ENCODE data around the gene CIBAR2. TPM values are rescaled to one million over a fixed set of nuclear protein-coding genes. Genes with fewer than 3 reads are reported as not detected.

The CIBAR2 gene
- total RNA-seq, 2 experiments from 2014 or later: not detected

- no peak for DNase-seq
- Mint-ChIP-seq H3K4me3 (no peak overlapping the region), H3K27ac (no peak overlapping the region), H3K4me1 (no peaks in the 10 kb centered on the region), H3K9me3 (no peaks in the 10 kb centered on the region), H3K36me3 (ENCODE audit: low read depth) (no peaks in the 10 kb centered on the region), H3K27me3 (peaks cover 24% of the 10 kb centered on the region)
- ChIA-PET CTCF (interaction anchor here (1.1 kb wide), 2 partner anchors 9 to 14 kb away, joined by 3 read pairs; no protein-coding TSS in a partner anchor), POLR2A (no interaction called here)
Observed at GRCh38 chr16:85139881-85140339, 27.6 kb upstream of the CIBAR2 start.

- POLR2A ChIA-PET: no interaction called here
- DNase-seq: no peak
- H3K4me1 Mint-ChIP-seq: no peaks in the 10 kb centered on the region
Observed at GRCh38 chr16:85138825-85139627, 26.8 kb upstream of the CIBAR2 start.

GRCh38 chr16:85138073-85138824 is 26.0 kb upstream of the CIBAR2 start:
- no peaks in the 10 kb centered on the region for H3K4me1 Mint-ChIP-seq
- no peak overlapping the region for H3K4me3 Mint-ChIP-seq
- H3K36me3 Mint-ChIP-seq (ENCODE audit: low read depth): no peaks in the 10 kb centered on the region
- no peak for DNase-seq
- peaks cover 24% of the 10 kb centered on the region for H3K27me3 Mint-ChIP-seq
- POLR2A ChIA-PET: no interaction called here
- H3K9me3 Mint-ChIP-seq: no peaks in the 10 kb centered on the region
- no peak overlapping the region for H3K27ac Mint-ChIP-seq
- CTCF ChIA-PET: interaction anchor here (0.7 kb wide), 1 partner anchor 341 kb away, joined by 4 read pairs; no protein-coding TSS in a partner anchor

More at GRCh38 chr16:85138825-85139627, 26.8 kb upstream of the CIBAR2 start:
- H3K4me3 Mint-ChIP-seq: no peak overlapping the region
- H3K27me3 Mint-ChIP-seq: peaks cover 24% of the 10 kb centered on the region
- H3K36me3 Mint-ChIP-seq (ENCODE audit: low read depth): no peaks in the 10 kb centered on the region
- CTCF ChIA-PET: interaction anchor here (0.7 to 1.1 kb wide), 2 partner anchors 14 to 342 kb away, joined by 3 to 4 read pairs; no protein-coding TSS in a partner anchor
- no peaks in the 10 kb centered on the region for H3K9me3 Mint-ChIP-seq
- H3K27ac Mint-ChIP-seq: no peak overlapping the region

- Mint-ChIP-seq H3K27me3 (peaks cover 24% of the 10 kb centered on the region), H3K36me3 (ENCODE audit: low read depth) (no peaks in the 10 kb centered on the region), H3K4me3 (no peak overlapping the region), H3K4me1 (no peaks in the 10 kb centered on the region), H3K9me3 (no peaks in the 10 kb centered on the region), H3K27ac (no peak overlapping the region)
- POLR2A ChIA-PET: no interaction called here
- DNase-seq: no peak
- CTCF ChIA-PET: interaction anchor here (1.0 kb wide), 1 partner anchor 20 kb away, joined by 3 read pairs; no protein-coding TSS in a partner anchor
Observed at GRCh38 chr16:85137323-85138072, 25.2 kb upstream of the CIBAR2 start.

- H3K27ac Mint-ChIP-seq: no peak overlapping the region
- H3K4me3 Mint-ChIP-seq: no peak overlapping the region
- no peak for DNase-seq
- H3K27me3 Mint-ChIP-seq: peaks cover 24% of the 10 kb centered on the region
- H3K9me3 Mint-ChIP-seq: no peaks in the 10 kb centered on the region
- no peaks in the 10 kb centered on the region for H3K4me1 Mint-ChIP-seq
- POLR2A ChIA-PET: no interaction called here
- no peaks in the 10 kb centered on the region for H3K36me3 Mint-ChIP-seq (ENCODE audit: low read depth)
- CTCF ChIA-PET: interaction anchor here (0.8 to 1.0 kb wide), 2 partner anchors 14 to 21 kb away, joined by 3 read pairs; no protein-coding TSS in a partner anchor
Observed at GRCh38 chr16:85136702-85137322, 24.5 kb upstream of the CIBAR2 start.

GRCh38 chr16:85136213-85136701 is 24.0 kb upstream of the CIBAR2 start:
- DNase-seq: no peak
- Mint-ChIP-seq H3K4me1 (no peaks in the 10 kb centered on the region), H3K4me3 (no peak overlapping the region), H3K36me3 (ENCODE audit: low read depth) (no peaks in the 10 kb centered on the region), H3K9me3 (no peaks in the 10 kb centered on the region), H3K27ac (no peak overlapping the region), H3K27me3 (peaks cover 24% of the 10 kb centered on the region)
- ChIA-PET CTCF (interaction anchor here (0.8 to 1.0 kb wide), 2 partner anchors 13 to 21 kb away, joined by 3 read pairs; no protein-coding TSS in a partner anchor), POLR2A (no interaction called here)

- CTCF ChIA-PET: no interaction called here
- Mint-ChIP-seq H3K4me1 (no peaks in the 10 kb centered on the region), H3K36me3 (ENCODE audit: low read depth) (no peaks in the 10 kb centered on the region), H3K27ac (no peak overlapping the region), H3K4me3 (no peak overlapping the region), H3K27me3 (peaks cover 24% of the 10 kb centered on the region), H3K9me3 (no peaks in the 10 kb centered on the region)
- no peak for DNase-seq
- POLR2A ChIA-PET: no interaction called here
Observed at GRCh38 chr16:85134789-85135142, 22.5 kb upstream of the CIBAR2 start.

GRCh38 chr16:85134076-85134788 is 22.0 kb upstream of the CIBAR2 start:
- Mint-ChIP-seq H3K27me3 (peaks cover 24% of the 10 kb centered on the region), H3K36me3 (ENCODE audit: low read depth) (no peaks in the 10 kb centered on the region), H3K4me1 (no peaks in the 10 kb centered on the region), H3K4me3 (no peak overlapping the region), H3K9me3 (no peaks in the 10 kb centered on the region), H3K27ac (no peak overlapping the region)
- DNase-seq: no peak
- POLR2A ChIA-PET: no interaction called here
- CTCF ChIA-PET: no interaction called here

- ChIA-PET POLR2A (no interaction called here), CTCF (interaction anchor here (0.7 kb wide), 1 partner anchor 365 kb away, joined by 3 read pairs; no protein-coding TSS in a partner anchor)
- no peak for DNase-seq
- Mint-ChIP-seq H3K4me1 (no peaks in the 10 kb centered on the region), H3K4me3 (no peak overlapping the region), H3K27me3 (peaks cover 19% of the 10 kb centered on the region), H3K9me3 (no peaks in the 10 kb centered on the region), H3K27ac (no peak overlapping the region), H3K36me3 (ENCODE audit: low read depth) (no peaks in the 10 kb centered on the region)
Observed at GRCh38 chr16:85133290-85133599, 21.0 kb upstream of the CIBAR2 start.

- no peaks in the 10 kb centered on the region for H3K9me3 Mint-ChIP-seq
- no peaks in the 10 kb centered on the region for H3K36me3 Mint-ChIP-seq (ENCODE audit: low read depth)
- ChIA-PET POLR2A (no interaction called here), CTCF (interaction anchor here (0.6 to 0.7 kb wide), 2 partner anchors 364 to 396 kb away, joined by 3 read pairs; no protein-coding TSS in a partner anchor)
- peaks cover 13% of the 10 kb centered on the region for H3K27me3 Mint-ChIP-seq
- DNase-seq: no peak
- H3K27ac Mint-ChIP-seq: no peak overlapping the region
- no peak overlapping the region for H3K4me3 Mint-ChIP-seq
- no peaks in the 10 kb centered on the region for H3K4me1 Mint-ChIP-seq
Observed at GRCh38 chr16:85132456-85133289, 20.4 kb upstream of the CIBAR2 start.

- H3K9me3 Mint-ChIP-seq: no peaks in the 10 kb centered on the region
- CTCF ChIA-PET: interaction anchor here (1.1 to 1.4 kb wide), 2 partner anchors 10 to 16 kb away, joined by 3 to 6 read pairs; no protein-coding TSS in a partner anchor
- H3K4me1 Mint-ChIP-seq: no peaks in the 10 kb centered on the region
- peaks cover 2% of the 10 kb centered on the region for H3K27me3 Mint-ChIP-seq
- DNase-seq: no peak
- no peaks in the 10 kb centered on the region for H3K36me3 Mint-ChIP-seq (ENCODE audit: low read depth)
- no peak overlapping the region for H3K4me3 Mint-ChIP-seq
- no peak overlapping the region for H3K27ac Mint-ChIP-seq
- POLR2A ChIA-PET: no interaction called here
Observed at GRCh38 chr16:85130705-85131028, 18.4 kb upstream of the CIBAR2 start.
